Activated T-cell treated with anti-CD3 and anti-CD28 coated beads, Interleukin-2, amount 50 U/mL, for 4 hours (primary cell): ENCODE results near the gene COP1. TPM values are rescaled to one million over a fixed set of nuclear protein-coding genes. Genes with fewer than 3 reads are reported as not detected.
"Not testable (repeated sequence)": the region's sequence is repeated elsewhere in the genome, so short reads cannot be mapped to it uniquely, and the experiment has no call there.

Experiments
- ATAC-seq, 2 donors: fragments of 200-7000 bp; cut with Tn5 transposase; one replicate each; pipeline ENCODE4 v1.10.0; 2021
- DNase-seq: peaks from one replicate; pipeline ENCODE4 v3.0.0-alpha.2; 2020
- H3K27me3 Mint-ChIP-seq: one replicate; pipeline ENCODE4 v1.8.0; 2021; ENCODE audit warnings: low read depth, mixed read lengths
- H3K36me3 Mint-ChIP-seq: one replicate; pipeline ENCODE4 v1.8.0; 2022; ENCODE audit warnings: mixed read lengths; ENCODE audit not compliant: insufficient read depth
- H3K4me1 Mint-ChIP-seq: one replicate; pipeline ENCODE4 v1.8.0; 2021; ENCODE audit warnings: low read depth, mixed read lengths
- H3K4me3 Mint-ChIP-seq: one replicate; pipeline ENCODE4 v1.8.0; 2021; ENCODE audit warnings: mild to moderate bottlenecking, moderate library complexity, mixed read lengths
- H3K9me3 Mint-ChIP-seq: one replicate; pipeline ENCODE4 v1.8.0; 2021; ENCODE audit warnings: mixed read lengths
- total RNA-seq, 3 donors: library from RNA; stranded (reverse); gene quantifications; one replicate each; pipeline ENCODE4 v1.2.1, GENCODE V29; 2021

The COP1 gene
- total RNA-seq, 3 donors from 2014 or later: 36.2 to 41.2 (median 39.3) TPM

DNA sequence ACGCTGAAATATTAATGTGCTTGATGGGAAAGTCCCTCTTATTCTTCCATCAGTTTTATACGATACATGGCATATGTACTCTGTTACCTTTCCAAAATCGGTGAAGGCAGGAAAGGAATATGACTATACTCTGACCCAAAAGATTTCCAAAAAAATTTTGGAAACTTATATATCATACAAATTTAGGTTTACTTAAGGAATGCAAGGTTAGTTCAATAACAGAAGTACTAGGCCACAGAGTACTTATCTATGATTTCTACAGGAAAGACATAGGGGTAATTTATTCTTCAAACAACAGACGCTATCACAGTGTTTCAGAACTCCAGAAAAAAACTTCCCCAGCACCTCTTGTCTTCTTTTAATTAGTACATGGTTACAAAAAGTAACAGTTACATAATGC is 84.8 kb downstream of the COP1 start:
- no peak for DNase-seq
- no peaks in the 10 kb centered on the region for H3K27me3 Mint-ChIP-seq
- H3K36me3 Mint-ChIP-seq: peaks cover 39% of the 10 kb centered on the region
- no peak overlapping the region for H3K4me3 Mint-ChIP-seq
- ATAC-seq: no peak
- H3K9me3 Mint-ChIP-seq: peaks cover 15% of the 10 kb centered on the region
- H3K4me1 Mint-ChIP-seq: no peaks in the 10 kb centered on the region

DNA sequence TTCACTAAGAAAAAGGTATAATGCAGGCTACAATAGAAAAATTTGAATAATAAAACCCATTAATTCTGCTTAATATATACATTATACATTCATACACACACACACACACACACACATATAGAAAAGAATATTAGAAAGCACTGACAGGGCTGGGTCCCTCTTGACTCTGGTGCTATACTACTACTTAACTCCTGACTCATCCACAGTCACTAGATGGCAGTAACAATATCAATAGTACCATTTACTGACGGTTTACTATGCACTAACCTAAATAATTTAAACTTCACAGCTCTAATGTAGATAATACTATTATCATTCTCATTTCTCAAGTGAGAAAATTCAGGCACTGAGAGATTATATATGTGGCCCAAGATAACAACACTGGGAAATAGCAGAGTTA is 87.5 kb downstream of the COP1 start:
- H3K27me3 Mint-ChIP-seq: no peaks in the 10 kb centered on the region
- no peaks in the 10 kb centered on the region for H3K4me1 Mint-ChIP-seq
- peaks cover 24% of the 10 kb centered on the region for H3K36me3 Mint-ChIP-seq
- H3K4me3 Mint-ChIP-seq: no peak overlapping the region
- ATAC-seq (no peak), DNase-seq (no peak)
- peaks cover 8% of the 10 kb centered on the region for H3K9me3 Mint-ChIP-seq

DNA sequence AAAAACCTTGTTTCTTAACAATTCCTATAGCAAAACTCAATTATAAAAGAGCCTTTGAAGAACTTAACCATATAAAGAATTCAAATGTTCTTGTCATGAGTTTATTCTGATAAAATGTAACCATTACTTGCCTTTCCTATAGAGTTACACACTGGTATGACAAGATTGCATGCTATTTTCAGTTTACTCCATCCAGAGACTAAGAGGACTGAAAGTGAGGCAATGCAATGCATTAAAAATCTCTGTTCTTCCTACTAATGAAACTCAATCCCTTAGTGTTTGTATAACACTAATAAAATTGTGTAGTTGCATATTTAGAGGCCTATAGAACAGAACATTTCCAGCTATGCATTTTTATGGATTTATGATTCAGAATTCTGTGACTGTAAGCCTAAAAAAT is 88.1 kb downstream of the COP1 start:
- no peaks in the 10 kb centered on the region for H3K27me3 Mint-ChIP-seq
- no peak for ATAC-seq
- peaks cover 4% of the 10 kb centered on the region for H3K9me3 Mint-ChIP-seq
- no peak overlapping the region for H3K4me3 Mint-ChIP-seq
- H3K4me1 Mint-ChIP-seq: peaks cover 2% of the 10 kb centered on the region
- no peak for DNase-seq
- peaks cover 23% of the 10 kb centered on the region for H3K36me3 Mint-ChIP-seq

DNA sequence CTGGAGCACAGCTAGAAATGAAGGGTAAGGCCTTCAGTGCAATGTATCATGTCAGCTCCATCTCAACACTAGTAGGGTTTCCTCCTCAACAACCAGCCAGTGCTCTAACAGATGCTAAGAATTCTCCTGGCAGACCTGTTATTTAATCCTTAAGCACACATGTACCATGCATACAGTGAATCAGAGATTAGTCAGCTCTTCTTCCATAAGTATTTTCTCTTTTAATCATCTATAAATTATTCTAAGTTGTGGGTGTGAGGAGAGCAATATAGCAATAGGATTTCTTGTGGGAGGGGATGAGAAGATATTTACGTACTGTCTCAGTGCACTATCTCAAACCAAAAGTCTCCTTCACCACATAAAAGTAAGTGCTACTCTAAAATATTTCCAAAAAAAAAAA is 95.3 kb downstream of the COP1 start:
- H3K27me3 Mint-ChIP-seq: no peaks in the 10 kb centered on the region
- no peak for DNase-seq
- H3K4me3 Mint-ChIP-seq: no peak overlapping the region
- H3K4me1 Mint-ChIP-seq: peaks cover 20% of the 10 kb centered on the region
- ATAC-seq: peak in 1 of 2 donors; percentile 34
- peaks cover 42% of the 10 kb centered on the region for H3K36me3 Mint-ChIP-seq
- H3K9me3 Mint-ChIP-seq: peaks cover 6% of the 10 kb centered on the region

DNA sequence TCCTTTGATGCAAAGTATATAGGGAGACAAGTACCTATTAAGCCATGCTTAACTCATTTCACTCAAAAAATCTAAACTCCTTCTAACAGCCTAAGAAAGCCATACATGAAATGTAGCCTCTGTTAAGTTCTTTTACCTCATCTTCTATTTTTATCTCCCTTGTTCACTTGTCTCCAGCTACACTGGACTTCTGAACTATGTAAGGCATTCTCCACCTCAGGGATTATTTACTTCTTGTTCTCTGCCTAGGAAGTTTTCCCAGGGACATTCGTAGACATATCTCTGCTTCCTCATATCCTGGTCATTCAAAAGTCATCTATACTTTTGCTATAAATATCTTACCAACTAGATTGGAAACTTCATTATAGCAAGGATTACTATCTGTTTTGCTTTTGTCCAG is 96.9 kb downstream of the COP1 start:
- Mint-ChIP-seq H3K9me3 (peaks cover 6% of the 10 kb centered on the region), H3K4me1 (peaks cover 22% of the 10 kb centered on the region), H3K4me3 (no peak overlapping the region), H3K36me3 (peaks cover 47% of the 10 kb centered on the region), H3K27me3 (no peaks in the 10 kb centered on the region)
- DNase-seq (no peak), ATAC-seq (no peak)

DNA sequence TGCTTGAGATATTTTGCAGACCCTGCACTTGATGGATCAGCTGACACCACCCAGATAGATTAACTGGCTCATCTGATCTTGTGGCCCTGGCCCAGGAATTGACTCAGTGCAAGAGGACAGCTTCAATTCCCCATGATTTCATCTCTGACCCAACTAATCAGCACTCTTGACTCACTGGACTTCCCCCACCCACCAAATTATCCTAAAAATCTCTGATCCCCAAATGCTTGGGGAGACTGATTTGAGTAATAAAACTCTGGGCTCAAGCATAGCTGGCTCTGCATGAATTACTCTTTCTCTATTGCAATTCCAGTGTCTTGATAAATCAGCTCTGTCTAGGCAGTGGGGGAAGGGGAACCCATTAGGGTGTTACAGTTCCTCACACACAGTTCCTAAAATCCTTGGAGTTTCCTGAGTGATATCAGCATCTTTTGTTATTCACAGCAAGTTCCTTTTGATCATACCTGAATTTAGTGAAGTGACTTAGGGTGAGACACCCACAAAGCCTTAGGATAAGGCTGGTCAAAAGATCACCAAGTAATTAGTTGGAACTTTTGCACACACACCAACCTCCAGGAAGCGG is 104.2 kb downstream of the COP1 start:
- Mint-ChIP-seq H3K4me3 (no peak overlapping the region), H3K4me1 (peaks cover 11% of the 10 kb centered on the region), H3K36me3 (peaks cover 57% of the 10 kb centered on the region), H3K9me3 (peaks cover 9% of the 10 kb centered on the region), H3K27me3 (no peaks in the 10 kb centered on the region)
- ATAC-seq: peak; percentile 21 to 51
- DNase-seq: no peak

DNA sequence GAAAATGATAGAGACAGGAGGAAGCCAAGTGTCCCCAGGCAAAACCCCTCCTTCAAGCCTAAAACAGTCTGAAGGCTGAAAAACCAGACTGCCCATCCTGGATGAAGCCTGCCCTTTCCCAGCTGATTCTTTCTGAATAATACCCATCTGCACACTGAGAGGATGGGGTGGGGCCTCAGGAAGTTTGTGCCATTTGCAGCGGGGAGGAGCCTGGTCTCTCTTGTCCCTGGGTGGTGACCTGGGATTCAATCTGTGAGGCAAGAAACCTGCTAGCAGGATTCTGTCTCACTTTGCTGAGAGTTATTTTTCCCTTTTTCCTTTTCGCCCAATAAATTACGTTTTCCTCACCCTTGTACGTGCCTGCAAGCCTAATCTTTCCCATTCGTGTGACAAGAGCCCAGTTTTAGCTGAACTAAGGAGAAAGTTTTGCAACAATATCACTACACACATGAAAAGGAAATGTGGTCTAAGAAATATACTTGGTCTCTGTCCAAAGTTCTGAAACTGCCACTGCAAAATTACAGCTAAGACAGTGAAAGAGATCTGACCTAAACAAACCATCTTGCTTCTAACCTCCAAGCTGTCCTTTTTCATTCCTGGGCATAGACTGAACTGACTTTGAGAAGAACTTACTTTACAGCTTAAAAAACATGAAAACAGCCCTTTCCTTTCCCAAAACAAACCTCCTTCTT is 105.0 kb downstream of the COP1 start:
- Mint-ChIP-seq H3K4me3 (no peak overlapping the region), H3K4me1 (peaks cover 11% of the 10 kb centered on the region), H3K27me3 (no peaks in the 10 kb centered on the region), H3K9me3 (peaks cover 9% of the 10 kb centered on the region), H3K36me3 (peaks cover 60% of the 10 kb centered on the region)
- DNase-seq (no peak), ATAC-seq (no peak)

DNA sequence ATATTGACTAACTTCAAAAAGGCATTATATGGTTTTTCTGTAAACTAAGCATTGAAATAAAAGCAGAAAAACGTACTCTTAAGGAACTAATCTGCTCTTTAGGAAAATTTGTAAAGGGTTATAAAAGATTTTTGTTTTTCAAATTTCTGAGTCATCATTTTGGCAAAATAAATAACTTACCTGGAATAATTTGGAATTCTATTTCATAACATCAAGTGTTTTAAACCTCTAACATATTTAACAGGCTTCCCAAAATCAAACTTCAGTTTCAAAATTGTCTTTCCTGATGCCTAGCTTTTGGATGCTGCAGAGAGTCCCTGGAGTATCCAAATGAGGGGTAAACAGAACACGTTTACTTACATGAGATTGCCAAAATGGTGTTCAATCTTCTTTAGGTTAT is 108.5 kb downstream of the COP1 start:
- H3K27me3 Mint-ChIP-seq: no peaks in the 10 kb centered on the region
- ATAC-seq: no peak
- no peak overlapping the region for H3K4me3 Mint-ChIP-seq
- H3K9me3 Mint-ChIP-seq: peaks cover 9% of the 10 kb centered on the region
- H3K36me3 Mint-ChIP-seq: peaks cover 52% of the 10 kb centered on the region
- DNase-seq: no peak
- peaks cover 8% of the 10 kb centered on the region for H3K4me1 Mint-ChIP-seq

DNA sequence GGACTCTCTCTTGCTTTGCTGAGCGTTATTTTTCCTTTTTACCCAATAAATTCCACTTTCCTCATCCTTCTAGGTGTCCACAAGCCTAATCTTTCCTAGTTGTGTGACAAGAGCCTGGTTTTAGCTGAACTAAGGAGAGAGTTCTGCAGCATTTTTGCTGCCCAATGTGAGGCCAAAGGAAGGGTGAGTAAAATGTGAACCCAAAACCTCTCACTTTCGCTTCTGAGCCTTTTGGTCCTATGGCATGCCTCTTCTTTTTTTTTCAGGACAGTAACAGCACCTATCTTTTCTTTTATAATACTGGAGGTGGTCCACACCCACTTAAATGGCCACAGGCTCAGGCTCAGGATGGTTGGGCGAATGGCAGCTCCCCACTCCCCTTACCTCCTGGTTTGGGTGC is 111.1 kb downstream of the COP1 start:
- Mint-ChIP-seq H3K27me3 (no peaks in the 10 kb centered on the region), H3K9me3 (peaks cover 9% of the 10 kb centered on the region), H3K4me3 (no peak overlapping the region), H3K4me1 (peaks cover 2% of the 10 kb centered on the region), H3K36me3 (peaks cover 34% of the 10 kb centered on the region)
- no peak for DNase-seq
- ATAC-seq: no peak

DNA sequence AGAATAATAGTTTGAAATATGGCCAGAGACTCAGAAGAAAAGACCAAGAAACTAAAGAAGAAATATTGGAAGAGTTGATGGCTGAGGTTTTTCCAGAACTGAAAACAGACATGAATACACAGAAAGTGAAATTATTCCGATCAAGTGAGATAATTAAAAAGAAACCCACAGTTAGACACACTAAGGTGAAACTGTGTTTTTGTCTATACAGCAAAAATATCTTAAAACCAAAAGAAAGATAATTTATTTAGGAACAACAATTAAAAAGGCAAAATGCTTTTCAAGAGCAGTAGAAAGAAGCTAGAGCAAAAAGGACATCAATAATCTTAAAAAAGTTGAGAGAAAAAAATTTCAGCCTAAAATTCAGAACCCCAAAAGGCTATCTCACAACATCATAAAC is 116.3 kb downstream of the COP1 start:
- Mint-ChIP-seq H3K9me3 (no peaks in the 10 kb centered on the region), H3K4me1 (peaks cover 10% of the 10 kb centered on the region), H3K36me3 (peaks cover 27% of the 10 kb centered on the region), H3K4me3 (no peak overlapping the region), H3K27me3 (no peaks in the 10 kb centered on the region)
- ATAC-seq: no peak
- DNase-seq: no peak

DNA sequence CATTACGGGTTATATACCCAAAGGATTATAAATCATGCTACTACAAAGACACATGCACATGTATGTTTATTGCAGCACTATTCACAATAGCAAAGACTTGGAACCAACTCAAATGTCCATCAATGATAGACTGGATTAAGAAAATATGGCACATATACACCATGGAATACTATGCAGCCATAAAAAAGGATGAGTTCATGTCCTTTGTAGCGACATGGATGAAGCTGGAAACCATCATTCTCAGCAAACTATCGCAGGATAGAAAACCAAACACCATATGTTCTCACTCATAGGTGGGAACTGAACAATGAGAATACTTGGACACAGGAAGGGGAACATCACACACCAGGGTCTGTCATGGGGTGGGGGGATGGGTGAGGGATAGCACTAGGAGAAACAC is 119.3 kb downstream of the COP1 start:
- H3K9me3 Mint-ChIP-seq, ATAC-seq, H3K27me3 Mint-ChIP-seq, H3K4me3 Mint-ChIP-seq, DNase-seq: not testable (repeated sequence)
- Mint-ChIP-seq H3K36me3 (peaks cover 39% of the 10 kb centered on the region), H3K4me1 (peaks cover 13% of the 10 kb centered on the region)

DNA sequence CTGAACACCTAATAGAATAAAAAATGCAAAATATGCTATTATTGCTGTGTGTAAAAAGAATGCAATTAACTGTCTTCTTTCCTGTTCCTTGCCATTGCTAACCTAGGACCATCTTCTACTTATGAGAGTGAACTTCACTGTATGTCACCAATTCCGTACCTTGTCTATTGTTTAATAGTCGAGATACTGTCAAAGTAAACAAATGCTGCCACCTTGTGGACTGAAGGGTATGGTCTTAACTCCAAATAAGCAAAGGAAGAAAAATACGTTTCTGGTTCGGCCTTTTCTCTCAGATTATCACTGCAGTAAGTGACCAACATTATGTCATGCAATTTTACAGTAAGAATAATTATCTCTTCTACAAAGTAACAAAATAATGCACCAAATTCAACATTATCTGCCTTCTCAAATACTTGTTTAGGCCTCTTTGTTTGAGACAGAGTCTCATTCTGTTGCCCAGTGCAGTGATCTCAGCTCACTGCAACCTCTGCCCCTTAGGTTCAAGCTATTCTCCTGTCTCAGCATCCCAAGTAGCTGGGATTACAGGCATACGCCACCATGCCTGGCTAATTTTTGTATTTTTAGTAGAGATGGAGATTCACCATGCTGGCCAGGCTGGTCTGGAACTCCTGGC is 133.4 kb downstream of the COP1 start:
- Mint-ChIP-seq H3K4me3 (no peak overlapping the region), H3K4me1 (peaks cover 9% of the 10 kb centered on the region), H3K27me3 (no peaks in the 10 kb centered on the region), H3K36me3 (peaks cover 43% of the 10 kb centered on the region), H3K9me3 (peaks cover 15% of the 10 kb centered on the region)
- ATAC-seq (peak; percentile 46 to 51), DNase-seq (peak; percentile 10)

DNA sequence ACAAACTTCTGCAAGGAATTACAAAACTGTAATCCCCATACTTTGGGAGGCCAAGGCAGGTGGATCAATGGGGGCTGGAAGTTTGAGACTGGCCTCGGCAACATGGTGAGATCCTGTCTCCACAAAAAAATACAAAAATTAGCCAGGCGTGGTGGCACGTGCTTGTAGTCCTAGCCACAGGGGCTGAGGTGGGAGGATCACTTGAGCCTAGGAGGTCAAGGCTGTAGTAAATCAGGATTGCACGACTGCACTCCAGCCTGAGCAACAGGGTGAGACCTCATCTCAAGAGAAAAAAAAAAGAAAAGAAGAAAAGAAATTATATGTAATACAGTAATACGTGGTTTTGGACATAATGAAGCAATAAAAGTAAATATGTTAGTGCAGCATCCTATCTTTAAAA is 138.2 kb downstream of the COP1 start:
- Mint-ChIP-seq H3K4me1 (peaks cover 6% of the 10 kb centered on the region), H3K9me3 (no peaks in the 10 kb centered on the region), H3K4me3 (no peak overlapping the region), H3K36me3 (peaks cover 16% of the 10 kb centered on the region), H3K27me3 (no peaks in the 10 kb centered on the region)
- ATAC-seq: no peak
- no peak for DNase-seq

DNA sequence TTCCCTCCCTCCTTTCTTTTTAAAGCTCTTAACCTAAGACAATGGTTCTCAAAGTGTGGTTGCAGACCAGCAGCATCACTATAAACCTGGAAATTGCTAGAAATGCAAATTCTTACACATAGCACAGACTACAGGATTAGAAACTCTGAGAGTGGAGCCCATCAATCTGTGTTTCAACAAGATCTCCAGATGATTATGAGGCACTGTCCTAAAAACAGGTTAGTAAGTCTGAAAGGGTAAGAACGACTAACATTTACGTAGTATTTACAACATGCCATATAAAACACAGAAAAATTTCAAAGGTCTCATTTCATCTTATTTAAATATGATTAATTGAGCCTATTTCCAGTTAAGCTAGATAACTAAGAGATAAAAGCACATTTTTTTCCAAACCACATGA is 138.8 kb downstream of the COP1 start:
- peaks cover 20% of the 10 kb centered on the region for H3K36me3 Mint-ChIP-seq
- no peak overlapping the region for H3K4me3 Mint-ChIP-seq
- no peaks in the 10 kb centered on the region for H3K27me3 Mint-ChIP-seq
- H3K4me1 Mint-ChIP-seq: peaks cover 4% of the 10 kb centered on the region
- H3K9me3 Mint-ChIP-seq: no peaks in the 10 kb centered on the region
- DNase-seq (no peak), ATAC-seq (no peak)

DNA sequence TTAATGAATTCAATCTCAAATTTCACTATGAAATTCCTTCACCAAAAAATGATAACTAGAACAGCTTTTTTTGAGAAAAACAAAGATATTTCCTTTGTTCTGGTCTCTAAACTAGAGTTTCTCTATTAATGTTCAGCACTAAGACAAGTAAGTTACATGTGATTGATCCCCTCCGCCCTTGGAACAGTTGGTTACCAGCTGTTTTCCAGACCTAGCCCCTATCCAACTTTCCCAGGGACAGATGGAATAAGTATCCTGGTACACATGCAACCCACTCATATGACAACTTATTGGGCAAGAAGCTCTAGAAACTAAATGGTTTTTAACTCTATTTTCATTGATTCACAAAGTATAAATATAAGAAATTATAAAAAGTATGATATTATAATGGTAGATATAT is 140.4 kb downstream of the COP1 start:
- Mint-ChIP-seq H3K4me1 (peaks cover 4% of the 10 kb centered on the region), H3K4me3 (no peak overlapping the region), H3K9me3 (no peaks in the 10 kb centered on the region), H3K36me3 (peaks cover 21% of the 10 kb centered on the region), H3K27me3 (no peaks in the 10 kb centered on the region)
- DNase-seq (no peak), ATAC-seq (no peak)
